Measurements from ENCODE around the gene GREB1.

Gene GREB1

GRCh38 chr2:11683476-11683875, 149.6 kb downstream of the GREB1 start:
- Histone ChIP-seq H3K4me3 (ENCODE audit: low read depth, low read length) (no peak overlapping the region), H3K27ac (no peak overlapping the region), H3K27me3 (ENCODE audit: insufficient read depth, low read depth, severe bottlenecking) (no peaks in the 10 kb centered on the region), H3K9me3 (ENCODE audit: severe bottlenecking) (no peaks in the 10 kb centered on the region), H3K36me3 (no peaks in the 10 kb centered on the region)
- TF ChIP-seq CTCF (IDR thresholded peaks at IDR 0.05; ENCODE audit: low read depth, low read length), result peak; percentile 25; the same call in 1 of the 2 replicates
- DNase-seq, result peak; percentile 83

GRCh38 chr2:11683966-11684365, 150.1 kb downstream of the GREB1 start:
- Histone ChIP-seq H3K27me3 (ENCODE audit: insufficient read depth, low read depth, severe bottlenecking) (no peaks in the 10 kb centered on the region), H3K36me3 (no peaks in the 10 kb centered on the region), H3K9me3 (ENCODE audit: severe bottlenecking) (no peaks in the 10 kb centered on the region), H3K27ac (no peak overlapping the region), H3K4me3 (ENCODE audit: low read depth, low read length) (no peak overlapping the region)
- TF ChIP-seq CTCF (IDR thresholded peaks at IDR 0.05; ENCODE audit: low read depth, low read length), result no peak
- no peak for DNase-seq

GRCh38 chr2:11684894-11685460, 151.1 kb downstream of the GREB1 start:
- Histone ChIP-seq H3K27ac (no peak overlapping the region), H3K4me3 (ENCODE audit: low read depth, low read length) (no peak overlapping the region), H3K36me3 (no peaks in the 10 kb centered on the region), H3K27me3 (ENCODE audit: insufficient read depth, low read depth, severe bottlenecking) (no peaks in the 10 kb centered on the region), H3K9me3 (ENCODE audit: severe bottlenecking) (no peaks in the 10 kb centered on the region)
- no peak for DNase-seq
- no peak for TF ChIP-seq CTCF (IDR thresholded peaks at IDR 0.05; ENCODE audit: low read depth, low read length)

- Histone ChIP-seq H3K27me3 (ENCODE audit: insufficient read depth, low read depth, severe bottlenecking) (no peaks in the 10 kb centered on the region), H3K27ac (no peak overlapping the region), H3K9me3 (ENCODE audit: severe bottlenecking) (no peaks in the 10 kb centered on the region), H3K4me3 (ENCODE audit: low read depth, low read length) (no peak overlapping the region), H3K36me3 (no peaks in the 10 kb centered on the region)
- TF ChIP-seq CTCF (IDR thresholded peaks at IDR 0.05; ENCODE audit: low read depth, low read length), result no peak
- DNase-seq, result peak; percentile 7
Observed at GRCh38 chr2:11685906-11686470, 152.1 kb downstream of the GREB1 start.

- no peaks in the 10 kb centered on the region for H3K27me3 ChIP-seq (ENCODE audit: insufficient read depth, low read depth, severe bottlenecking)
- TF ChIP-seq CTCF (IDR thresholded peaks at IDR 0.05; ENCODE audit: low read depth, low read length), result no peak
- H3K36me3 ChIP-seq, result no peaks in the 10 kb centered on the region
- DNase-seq, result no peak
- no peaks in the 10 kb centered on the region for H3K9me3 ChIP-seq (ENCODE audit: severe bottlenecking)
- no peak overlapping the region for H3K4me3 ChIP-seq (ENCODE audit: low read depth, low read length)
- no peak overlapping the region for H3K27ac ChIP-seq
Observed at GRCh38 chr2:11687736-11688135, 153.9 kb downstream of the GREB1 start.

All from WERI-Rb-1 (cell line).